HG03196 (cell line): ENCODE results near the gene NEDD4.
"Not testable (repeated sequence)": the region's sequence is repeated elsewhere in the genome, so short reads cannot be mapped to it uniquely, and the experiment has no call there.

Experiments used
- ATAC-seq: cut with Tn5 transposase; IDR thresholded peaks from one replicate; pipeline ENCODE4 v1.9.1; 2021; ENCODE audit not compliant: unreplicated experiment

NEDD4 gene

DNA sequence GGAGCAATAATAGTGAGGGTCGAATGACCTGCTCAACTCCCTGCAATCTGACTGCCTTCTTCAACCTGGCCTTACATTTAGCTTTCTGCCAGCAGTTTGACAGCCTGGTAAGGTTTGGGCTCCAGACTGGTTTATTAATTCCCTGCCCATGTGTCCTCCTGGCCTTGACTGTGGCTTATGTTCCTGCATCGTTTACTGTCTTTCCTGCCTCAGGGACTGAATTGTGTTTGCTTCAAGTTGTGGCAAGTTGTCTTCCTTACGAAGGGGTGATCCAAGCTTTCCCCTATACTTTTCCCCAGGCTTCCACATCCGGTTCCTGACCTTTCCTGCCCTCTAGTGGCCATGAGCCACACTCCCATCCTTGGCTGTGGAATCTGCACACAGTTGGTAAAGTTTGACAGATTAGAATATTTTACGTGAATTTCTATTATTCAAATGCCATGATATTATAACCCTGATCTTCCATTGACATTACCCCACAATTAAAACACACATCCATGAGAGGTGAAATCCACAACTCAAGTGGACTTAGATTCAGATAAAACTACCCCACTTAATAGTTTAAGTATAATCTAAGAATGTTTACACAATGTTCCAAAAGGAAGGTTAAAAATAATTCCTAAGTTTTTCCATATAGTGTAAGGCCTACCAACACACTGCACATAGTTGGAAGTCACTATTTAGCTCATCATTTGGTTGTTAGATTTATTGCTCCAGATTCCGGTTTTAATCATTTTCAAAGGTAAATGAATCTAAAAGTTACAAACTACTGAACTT is 95.7 kb downstream of the NEDD4 start:
- ATAC-seq, result no peak

DNA sequence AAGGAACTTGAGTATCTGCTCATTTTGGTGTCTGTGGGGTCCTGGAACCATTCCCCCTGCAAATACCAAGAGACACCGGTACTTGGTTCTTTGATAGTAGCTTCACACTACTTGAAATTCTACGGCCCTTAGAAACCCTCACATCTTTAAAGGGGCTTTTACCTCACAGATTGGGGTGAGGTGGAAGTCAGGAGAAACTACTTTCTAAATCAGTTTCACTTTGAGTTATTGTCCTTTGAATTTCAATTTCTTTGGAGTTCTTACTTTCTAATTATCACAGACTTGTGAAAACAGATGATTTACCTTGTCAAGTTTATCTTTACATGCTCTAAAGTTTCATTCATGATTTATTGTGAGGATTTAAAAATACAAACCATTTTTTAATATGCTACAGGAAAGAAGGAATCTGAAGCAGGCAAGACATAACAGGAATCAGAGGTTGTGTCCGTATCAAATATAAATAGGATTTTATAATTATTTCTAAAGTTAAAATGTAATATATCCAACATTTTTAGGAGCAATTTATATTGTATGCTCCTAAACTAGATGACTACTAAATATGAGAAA is 98.9 kb downstream of the NEDD4 start:
- no peak for ATAC-seq

DNA sequence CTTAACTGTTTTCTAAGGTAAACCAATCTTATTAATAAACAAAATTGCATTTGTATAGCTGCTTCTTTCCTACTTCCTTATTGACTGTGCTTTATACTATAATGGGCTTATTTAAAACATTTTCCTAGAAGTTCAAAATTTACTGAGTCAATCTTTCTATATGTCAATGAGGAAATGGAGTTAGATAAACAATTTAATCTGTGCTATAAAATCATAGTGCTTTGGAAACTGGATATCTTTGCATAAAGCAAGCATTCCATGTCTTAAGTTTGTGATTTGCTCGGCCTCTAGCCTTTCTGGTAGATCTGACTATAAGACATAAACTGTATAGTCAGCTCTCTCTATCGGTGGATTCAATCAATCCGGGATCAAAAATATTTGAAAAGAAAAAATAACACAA is 99.6 kb downstream of the NEDD4 start:
- ATAC-seq, result no peak

DNA sequence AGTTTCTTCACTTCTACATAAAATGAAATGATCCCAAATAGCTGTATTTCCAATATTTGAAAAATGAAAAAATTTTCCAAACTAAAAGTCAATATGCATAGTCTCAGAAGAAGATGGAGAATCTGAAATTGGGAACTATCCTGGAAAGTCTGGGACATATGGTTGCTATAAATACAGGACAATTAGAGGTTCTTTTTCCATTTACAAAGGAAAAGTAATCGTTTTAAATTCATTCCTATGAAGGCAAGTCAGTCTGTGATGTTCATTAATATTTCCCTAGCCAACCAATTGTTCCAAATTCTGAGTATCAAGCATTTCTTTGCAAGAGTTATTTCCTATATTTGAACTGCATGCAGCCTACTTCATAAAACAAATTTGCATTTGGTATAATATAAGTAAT is 102.2 kb downstream of the NEDD4 start:
- ATAC-seq, result no peak

DNA sequence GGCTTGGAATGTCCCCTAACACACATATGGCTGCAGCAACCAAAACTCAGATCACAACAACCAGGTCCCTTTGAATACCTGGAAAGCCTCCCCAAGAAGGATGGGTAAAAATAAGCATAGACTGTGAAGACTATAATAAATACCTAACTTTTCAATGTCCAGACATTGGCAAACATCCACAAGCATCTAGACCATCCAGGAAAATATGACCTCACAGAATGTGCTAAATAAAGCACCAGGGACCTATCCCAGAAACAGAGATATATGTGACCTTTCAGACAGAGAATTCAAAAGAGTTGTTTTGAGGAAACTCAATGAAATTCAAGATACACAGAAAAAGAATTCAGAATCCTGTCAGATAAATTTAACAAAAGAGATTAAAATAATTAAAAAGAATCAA is 109.2 kb downstream of the NEDD4 start:
- no peak for ATAC-seq

DNA sequence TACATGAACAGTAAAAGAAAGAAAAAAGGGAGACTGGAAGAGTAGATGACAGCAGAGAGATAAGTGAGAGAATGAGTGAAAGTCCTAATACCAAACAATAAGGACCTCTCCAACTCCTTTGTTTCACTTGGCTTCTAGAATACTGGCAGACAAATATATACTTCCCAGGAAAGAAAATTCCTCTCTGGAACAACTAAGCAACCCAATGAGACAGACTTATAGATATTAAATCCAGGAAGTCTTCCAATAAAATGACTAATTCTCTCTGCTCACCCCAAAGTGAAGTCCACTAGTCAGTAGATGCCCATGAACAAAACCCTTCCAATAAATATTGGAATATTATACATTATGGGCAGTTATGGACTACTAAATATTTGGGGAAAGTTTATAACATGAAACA is 114.2 kb downstream of the NEDD4 start:
- ATAC-seq, result no peak

- no peak for ATAC-seq
These were observed 120.2 kb downstream of the NEDD4 start for GRCh38 chr15:55873024-55873720.

DNA sequence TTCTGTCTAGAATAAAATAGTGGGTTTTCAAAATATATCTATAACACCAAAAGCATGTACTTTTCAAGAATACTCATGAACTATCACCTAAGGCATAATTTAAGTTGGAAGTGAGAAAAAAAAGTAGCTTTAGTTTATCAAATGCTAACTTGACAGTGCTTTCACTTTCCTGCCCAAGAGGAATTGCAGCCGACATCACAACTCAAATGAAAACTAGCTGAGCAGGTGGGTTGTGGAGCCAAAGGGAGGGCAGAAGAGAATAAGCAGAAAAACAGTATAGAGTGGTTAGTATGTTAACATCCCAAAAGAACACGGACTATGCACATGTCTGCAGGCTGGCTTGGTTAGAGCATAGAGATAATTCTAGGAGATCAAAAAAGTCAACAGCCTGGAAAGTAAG is 120.9 kb downstream of the NEDD4 start:
- no peak for ATAC-seq

GRCh38 chr15:55869660-55870059 is 123.8 kb downstream of the NEDD4 start:
- no peak for ATAC-seq

GRCh38 chr15:55868707-55869106 is 124.7 kb downstream of the NEDD4 start:
- no peak for ATAC-seq

- ATAC-seq, result not testable (repeated sequence)
These were observed 125.1 kb downstream of the NEDD4 start for GRCh38 chr15:55868291-55868690.

GRCh38 chr15:55863911-55864310 is 129.5 kb downstream of the NEDD4 start:
- ATAC-seq, result no peak

- no peak for ATAC-seq
These were observed 132.3 kb downstream of the NEDD4 start for GRCh38 chr15:55861115-55861514.

DNA sequence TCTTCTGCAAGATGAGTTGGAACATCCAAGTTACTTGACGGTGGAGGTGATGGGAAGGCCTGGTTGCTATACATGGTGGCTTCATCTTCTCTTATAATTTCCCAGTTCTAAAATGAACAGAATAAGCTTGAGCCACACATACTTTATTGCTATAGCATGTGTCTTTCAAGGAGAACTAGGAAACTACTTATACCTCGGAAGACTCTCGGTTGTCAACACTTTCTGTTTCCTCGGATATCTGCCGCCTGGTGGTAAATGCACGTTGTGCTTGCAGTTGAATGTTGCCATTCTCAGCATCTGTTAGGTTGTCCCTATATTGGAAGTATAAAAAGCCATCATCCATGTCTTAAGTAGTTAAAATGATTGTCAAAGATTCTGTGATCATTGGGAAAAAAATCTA is 132.9 kb downstream of the NEDD4 start:
- no peak for ATAC-seq

- no peak for ATAC-seq
These were observed 133.7 kb downstream of the NEDD4 start for GRCh38 chr15:55859681-55860080.

GRCh38 chr15:55858661-55859060 is 134.8 kb downstream of the NEDD4 start:
- no peak for ATAC-seq

GRCh38 chr15:55856506-55857164 is 136.8 kb downstream of the NEDD4 start:
- ATAC-seq, result no peak

GRCh38 chr15:55853134-55853533 is 140.3 kb downstream of the NEDD4 start:
- no peak for ATAC-seq

DNA sequence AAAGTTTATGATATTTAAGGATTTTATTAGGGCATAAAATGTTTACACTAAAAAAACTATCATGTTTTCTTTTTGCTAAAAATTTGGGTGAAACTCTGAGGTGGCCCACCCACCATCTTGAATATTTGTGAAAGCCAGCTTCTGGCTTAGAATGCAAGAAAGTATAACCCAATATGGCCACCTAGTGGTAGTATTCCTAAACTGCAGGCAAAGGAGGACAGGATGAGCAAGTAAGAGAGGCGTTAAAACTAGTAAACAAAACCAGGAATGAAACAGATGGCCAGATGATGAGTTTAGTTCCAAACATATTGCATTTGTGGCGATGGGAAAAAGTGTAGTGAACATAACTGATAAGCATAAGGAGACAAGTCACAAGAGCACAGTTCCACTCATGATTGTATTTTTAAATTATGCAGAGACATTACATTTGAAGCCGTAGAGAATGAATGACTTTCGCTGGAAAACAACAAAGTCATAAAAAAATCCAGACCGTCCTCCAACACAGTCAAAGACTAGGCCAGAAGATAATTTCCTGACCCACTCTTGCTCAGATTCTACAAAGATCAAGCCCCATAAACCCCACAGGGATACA is 147.2 kb downstream of the NEDD4 start:
- ATAC-seq, result no peak

GRCh38 chr15:55842897-55843296 is 150.5 kb downstream of the NEDD4 start:
- not testable (repeated sequence) for ATAC-seq

- ATAC-seq, result no peak
These were observed 157.5 kb downstream of the NEDD4 start for GRCh38 chr15:55835866-55836265.
